SU-DHL-6 (cell line): ENCODE data around the gene NME7.

Experiments
- H2AFZ ChIP-seq: fragments of 200-600 bp; sonication (generic); 2 replicates; pipeline ENCODE4 v1.6.1; 2014; ENCODE audit warnings: low read depth, mild to moderate bottlenecking, moderate library complexity, mixed read lengths, antibody characterized with exemption, low read length; ENCODE audit not compliant: severe bottlenecking
- H3F3A ChIP-seq: fragments of 200-600 bp; shearing (Covaris generic); 2 replicates; pipeline ENCODE4 v1.6.0; 2016; ENCODE audit warnings: antibody characterized with exemption, mild to moderate bottlenecking; ENCODE audit not compliant: insufficient read depth
- H3K27ac ChIP-seq: fragments of 200-600 bp; sonication (generic); 2 replicates; pipeline ENCODE4 v1.5.1; 2016; ENCODE audit warnings: low read depth, mild to moderate bottlenecking, low read length, moderate library complexity, mixed read lengths
- H3K27me3 ChIP-seq: fragments of 200-600 bp; sonication (generic), shearing (Covaris generic); 2 replicates; pipeline ENCODE4 v1.6.0; 2014; ENCODE audit warnings: mild to moderate bottlenecking, low read length
- H3K36me3 ChIP-seq: fragments of 200-600 bp; sonication (generic); 2 replicates; pipeline ENCODE4 v1.6.1; 2014; ENCODE audit warnings: mild to moderate bottlenecking, low read length, mixed read lengths
- H3K4me2 ChIP-seq: fragments of 300-600, 200-600 bp; shearing (Covaris generic), sonication (generic); 2 replicates; pipeline ENCODE4 v1.6.0; 2014; ENCODE audit warnings: low read length, low read depth, mild to moderate bottlenecking; ENCODE audit not compliant: poor library complexity, severe bottlenecking
- H3K4me3 ChIP-seq: fragments of 200-600 bp; sonication (generic); 2 replicates; pipeline ENCODE4 v1.5.1; 2014; ENCODE audit warnings: antibody characterized with exemption, low read length, mild to moderate bottlenecking, mixed read lengths; ENCODE audit not compliant: insufficient read depth, poor library complexity, severe bottlenecking
- H3K79me2 ChIP-seq: fragments of 200-600 bp; sonication (generic); 2 replicates; pipeline ENCODE4 v1.6.1; 2014; ENCODE audit warnings: mild to moderate bottlenecking, low read length, moderate library complexity; ENCODE audit not compliant: insufficient read depth
- H3K9ac ChIP-seq: fragments of 200-600 bp; sonication (generic); 2 replicates; pipeline ENCODE4 v1.7.0; 2014; ENCODE audit warnings: mild to moderate bottlenecking, low read length
- H3K9me2 ChIP-seq: fragments of 200-600 bp; sonication (generic); replicated peaks from 2 replicates; pipeline ENCODE4 v1.6.1; 2014; ENCODE audit warnings: low read length; ENCODE audit not compliant: insufficient read depth
- H3K9me3 ChIP-seq: fragments of 200-600 bp; sonication (generic); 2 replicates; pipeline ENCODE4 v1.6.1; 2014; ENCODE audit warnings: low read length, mixed read lengths; ENCODE audit not compliant: insufficient read depth
- H4K20me1 ChIP-seq: fragments of 200-600 bp; sonication (generic); 2 replicates; pipeline ENCODE4 v1.6.1; 2014; ENCODE audit warnings: low read depth, mild to moderate bottlenecking, antibody characterized with exemption, low read length, moderate library complexity, mixed read lengths
- EZH2phosphoT487 ChIP-seq: fragments of 200-600 bp; sonication (generic), shearing (Covaris generic); conservative IDR thresholded peaks from 2 replicates; pipeline ENCODE4 v1.6.1; 2018; ENCODE audit warnings: mild to moderate bottlenecking, antibody characterized with exemption, low read length, moderate library complexity, mixed read lengths
- TF ChIP-seq, protein P1 (sequence below): fragments of 200-600 bp; sonication (generic); IDR thresholded peaks from one replicate; pipeline ENCODE4 v1.5.1; 2017; ENCODE audit warnings: antibody characterized with exemption, mild to moderate bottlenecking, low read length, moderate library complexity; ENCODE audit not compliant: insufficient read depth, poor library complexity, severe bottlenecking

Gene NME7

DNA sequence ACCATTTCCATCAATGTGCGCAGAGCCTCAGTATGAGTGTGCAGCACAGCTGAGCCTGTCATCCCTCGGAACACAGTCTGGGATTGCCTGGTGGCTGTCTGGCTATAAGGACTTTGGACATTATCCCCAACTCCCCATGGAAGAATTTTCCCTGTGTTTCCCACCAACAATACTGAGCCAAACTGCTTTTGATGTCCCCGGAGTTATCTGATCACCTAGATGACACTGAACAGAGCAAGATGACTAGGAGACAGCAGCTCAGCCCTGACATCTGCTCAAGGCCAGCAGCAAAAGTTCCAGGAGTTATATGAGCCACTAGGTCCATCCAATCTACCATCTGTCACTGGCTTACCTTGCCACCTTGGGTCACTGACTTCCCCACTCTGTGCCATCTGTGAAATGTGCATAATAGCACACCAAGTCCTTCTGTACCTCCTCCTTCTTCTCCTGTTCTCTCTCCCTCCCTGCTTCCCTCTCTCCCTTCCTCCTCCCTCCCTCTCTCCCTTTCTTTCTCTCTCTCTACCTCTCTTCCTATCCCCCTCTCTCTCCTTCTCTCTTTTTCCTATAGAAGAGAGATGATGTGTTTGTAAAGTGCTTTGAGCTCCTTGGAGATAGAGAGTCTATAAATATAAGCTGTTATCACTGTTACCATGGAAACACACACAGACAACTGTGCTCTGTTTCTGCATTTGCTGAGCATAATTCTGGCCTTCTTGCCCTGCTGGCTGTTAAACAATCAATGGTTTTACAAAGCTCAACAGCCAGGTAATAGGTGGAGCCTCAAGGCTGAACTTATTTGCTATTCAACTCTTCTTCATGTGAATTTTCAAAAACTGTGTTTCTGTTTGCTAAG lies 280.8 kb downstream of the NME7 start:
- Histone ChIP-seq H2AFZ (no peak overlapping the region), H3K4me2 (no peak overlapping the region), H3K9ac (no peak overlapping the region), H3K27ac (no peak overlapping the region), H3K4me3 (no peak overlapping the region), H3K9me2 (no peaks in the 10 kb centered on the region), H4K20me1 (no peaks in the 10 kb centered on the region), H3K9me3 (no peaks in the 10 kb centered on the region), H3K36me3 (no peaks in the 10 kb centered on the region), H3K79me2 (no peaks in the 10 kb centered on the region), H3K27me3 (no peaks in the 10 kb centered on the region), H3F3A (no peaks in the 10 kb centered on the region)
- no peak for TF ChIP-seq EZH2phosphoT487
- TF ChIP-seq, protein P1, sequence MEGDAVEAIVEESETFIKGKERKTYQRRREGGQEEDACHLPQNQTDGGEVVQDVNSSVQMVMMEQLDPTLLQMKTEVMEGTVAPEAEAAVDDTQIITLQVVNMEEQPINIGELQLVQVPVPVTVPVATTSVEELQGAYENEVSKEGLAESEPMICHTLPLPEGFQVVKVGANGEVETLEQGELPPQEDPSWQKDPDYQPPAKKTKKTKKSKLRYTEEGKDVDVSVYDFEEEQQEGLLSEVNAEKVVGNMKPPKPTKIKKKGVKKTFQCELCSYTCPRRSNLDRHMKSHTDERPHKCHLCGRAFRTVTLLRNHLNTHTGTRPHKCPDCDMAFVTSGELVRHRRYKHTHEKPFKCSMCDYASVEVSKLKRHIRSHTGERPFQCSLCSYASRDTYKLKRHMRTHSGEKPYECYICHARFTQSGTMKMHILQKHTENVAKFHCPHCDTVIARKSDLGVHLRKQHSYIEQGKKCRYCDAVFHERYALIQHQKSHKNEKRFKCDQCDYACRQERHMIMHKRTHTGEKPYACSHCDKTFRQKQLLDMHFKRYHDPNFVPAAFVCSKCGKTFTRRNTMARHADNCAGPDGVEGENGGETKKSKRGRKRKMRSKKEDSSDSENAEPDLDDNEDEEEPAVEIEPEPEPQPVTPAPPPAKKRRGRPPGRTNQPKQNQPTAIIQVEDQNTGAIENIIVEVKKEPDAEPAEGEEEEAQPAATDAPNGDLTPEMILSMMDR: no peak

DNA sequence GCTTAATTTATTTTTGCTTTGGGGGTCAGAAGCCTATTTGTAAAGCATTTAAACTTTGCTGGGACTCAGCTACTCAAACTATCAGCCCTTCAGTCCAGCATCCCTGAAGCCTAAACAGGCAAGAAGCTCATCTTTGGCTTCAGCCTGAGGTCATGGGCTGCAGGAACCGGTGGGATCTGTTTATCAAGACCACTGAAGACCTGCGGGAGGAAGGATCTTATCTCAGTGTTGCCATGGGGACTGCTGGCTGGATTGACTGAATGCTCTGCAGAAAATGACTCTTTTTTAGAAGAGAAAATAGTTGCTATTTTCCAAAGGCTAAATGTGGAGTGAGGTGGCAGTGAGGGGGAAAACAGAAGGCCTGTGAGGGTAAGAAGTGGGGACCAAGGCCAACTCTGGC lies 281.7 kb downstream of the NME7 start:
- H4K20me1 ChIP-seq: no peaks in the 10 kb centered on the region
- H3K79me2 ChIP-seq: no peaks in the 10 kb centered on the region
- H3K36me3 ChIP-seq: no peaks in the 10 kb centered on the region
- no peak overlapping the region for H3K4me2 ChIP-seq
- no peak overlapping the region for H3K4me3 ChIP-seq
- TF ChIP-seq, protein P1: no peak
- no peak for TF ChIP-seq EZH2phosphoT487
- H3K9ac ChIP-seq: no peak overlapping the region
- H2AFZ ChIP-seq: no peak overlapping the region
- no peaks in the 10 kb centered on the region for H3F3A ChIP-seq
- no peak overlapping the region for H3K27ac ChIP-seq
- H3K9me2 ChIP-seq: no peaks in the 10 kb centered on the region
- no peaks in the 10 kb centered on the region for H3K9me3 ChIP-seq
- H3K27me3 ChIP-seq: no peaks in the 10 kb centered on the region
